NOMO-1 treated with dmso at 0.1 percent for 144 hours (cell line): ENCODE results near the gene PLAU.
"Not testable (repeated sequence)": the region's sequence is repeated elsewhere in the genome, so short reads cannot be mapped to it uniquely, and the experiment has no call there.

Experiments
- DNase-seq: peaks from one replicate; lab custom pipeline; 2025; ENCODE audit not compliant: unreplicated experiment; lab: John Stamatoyannopoulos, UW

The PLAU gene

GRCh38 chr10:73897693-73898092 lies 13.2 kb upstream of the PLAU start:
- DNase-seq: no peak

- DNase-seq: no peak
Observed at GRCh38 chr10:73898730-73899410, 12.1 kb upstream of the PLAU start.

- DNase-seq: no peak
Observed at GRCh38 chr10:73899423-73899822, 11.5 kb upstream of the PLAU start.

GRCh38 chr10:73900064-73900463 lies 10.9 kb upstream of the PLAU start:
- no peak for DNase-seq

- no peak for DNase-seq
Observed at GRCh38 chr10:73901261-73901660, 9.7 kb upstream of the PLAU start.

GRCh38 chr10:73902351-73902750 lies 8.6 kb upstream of the PLAU start:
- DNase-seq: peak; percentile 11

- no peak for DNase-seq
Observed at GRCh38 chr10:73905256-73906020, 5.5 kb upstream of the PLAU start.

- DNase-seq: peak; percentile 33
Observed at GRCh38 chr10:73906524-73907447, 4.1 kb upstream of the PLAU start.

- DNase-seq: peak; percentile 77
Observed at GRCh38 chr10:73907841-73908517, 3.0 kb upstream of the PLAU start.

GRCh38 chr10:73908853-73909539 lies 1.9 kb upstream of the PLAU start:
- DNase-seq: peak; percentile 37

GRCh38 chr10:73909540-73910115 lies 1.3 kb upstream of the PLAU start:
- DNase-seq: no peak

GRCh38 chr10:73910401-73910763 lies 550 bp upstream of the PLAU start:
- no peak for DNase-seq

- no peak for DNase-seq
Observed at GRCh38 chr10:73911553-73912004, 647 bp downstream of the PLAU start.

- no peak for DNase-seq
Observed at GRCh38 chr10:73914036-73914435, 3.1 kb downstream of the PLAU start.

GRCh38 chr10:73915206-73915851 lies 4.4 kb downstream of the PLAU start:
- no peak for DNase-seq

- DNase-seq: no peak
Observed at GRCh38 chr10:73916761-73917470, 6.0 kb downstream of the PLAU start.

GRCh38 chr10:73917566-73918305 lies 6.8 kb downstream of the PLAU start:
- DNase-seq: no peak

- not testable (repeated sequence) for DNase-seq
Observed at GRCh38 chr10:73919481-73919880, 8.5 kb downstream of the PLAU start.
